HCT116 (cell line): ENCODE measurements around the gene TSPAN5. TPM values are rescaled to one million over a fixed set of nuclear protein-coding genes. Genes with fewer than 3 reads are reported as not detected.

Source experiments
- ATAC-seq: fragments of 200-7000 bp; cut with Tn5 transposase; 2 replicates; pipeline ENCODE4 v1.9.1; 2020; ENCODE audit warnings: mild to moderate bottlenecking, moderate library complexity
- BruUV-seq: library from RNA; stranded (reverse); fragments of 400-500 nt; replicated peaks from 2 replicates; lab custom pipeline; 2021; lab: Mats Ljungman, UMichigan
- CTCF ChIA-PET: fragments of 300-600 bp; sonication (Branson Sonifier 250); formaldehyde crosslinking; loops from one replicate; lab custom pipeline; 2021; ENCODE audit warnings: antibody characterized with exemption; lab: Charles Lee
- POLR2A ChIA-PET: fragments of 300-600, 350-600 bp; sonication (Branson Sonifier 250); formaldehyde crosslinking; loops from one replicate; lab custom pipeline; 2021; ENCODE audit warnings: antibody characterized with exemption; lab: Charles Lee
- RAD21 ChIA-PET, 2 experiments: fragments of 300-600 bp; sonication (Branson Sonifier 250); formaldehyde crosslinking; loops; one replicate each; lab custom pipeline; 2023; ENCODE audit warnings: low total read pairs in 2 of 2; ENCODE audit not compliant: uncharacterized antibody in 2 of 2, unreplicated experiment in 2 of 2, low non-redundant PET in 1 of 2; lab: Charles Lee
- DNase-seq: peaks from one replicate; pipeline ENCODE4 v3.0.0-alpha.2; 2010; ENCODE audit warnings: low read depth, low spot score
- H2AFZ ChIP-seq: fragments of 200-600 bp; shearing (Covaris generic), sonication (generic); 2 replicates; pipeline ENCODE4 v1.6.1; 2017; ENCODE audit warnings: low read depth, mixed run types, mixed read lengths, antibody characterized with exemption, low read length; ENCODE audit not compliant: poor library complexity, severe bottlenecking
- H3K27ac ChIP-seq: 2 replicates; pipeline ENCODE4 v1.5.1; 2012; ENCODE audit warnings: low read depth, low read length
- H3K27me3 ChIP-seq: fragments of 200-600 bp; sonication (generic); 2 replicates; pipeline ENCODE4 v1.6.1; 2016; ENCODE audit warnings: mixed run types, low read length, mixed read lengths; ENCODE audit not compliant: insufficient read depth
- H3K36me3 ChIP-seq, 2 experiments: fragments of 200-500 bp in 1 of 2; fragments of 200-600 bp in 1 of 2; sonication (Bioruptor generic) in 1 of 2; sonication (generic) in 1 of 2; 2 replicates each; pipeline versions ENCODE4 v1.5.1 to v1.6.1; 2014 to 2016; ENCODE audit warnings: low read length in 2 of 2, inconsistent platforms in 1 of 2, mixed read lengths in 1 of 2, mixed run types in 1 of 2; ENCODE audit not compliant: insufficient read depth in 2 of 2, control insufficient read depth in 1 of 2
- H3K4me1 ChIP-seq, 2 experiments: fragments of 200-600 bp in 1 of 2; sonication (generic) in 1 of 2; 2 replicates each; pipeline versions ENCODE4 v1.5.1 to v1.6.1; 2012 to 2017; ENCODE audit warnings: low read length in 2 of 2, inconsistent platforms in 1 of 2, mild to moderate bottlenecking in 1 of 2, mixed read lengths in 1 of 2, mixed run types in 1 of 2, moderate library complexity in 1 of 2; ENCODE audit not compliant: insufficient read depth in 2 of 2, control insufficient read depth in 1 of 2
- H3K4me2 ChIP-seq: fragments of 200-600 bp; sonication (generic); 2 replicates; pipeline ENCODE4 v1.6.1; 2017; ENCODE audit warnings: mixed run types, low read length, mixed read lengths
- H3K4me3 ChIP-seq, 2 experiments: fragments of 200-600 bp in 1 of 2; sonication (generic) in 1 of 2; replicated peaks in 1 of 2; 2 replicates each; pipeline ENCODE4 v1.5.1; 2011 to 2016; ENCODE audit warnings: low read length in 2 of 2, control low read depth in 1 of 2, low read depth in 1 of 2, mild to moderate bottlenecking in 1 of 2, mixed read lengths in 1 of 2, mixed run types in 1 of 2
- H3K79me2 ChIP-seq: fragments of 200-600 bp; sonication (generic); 2 replicates; pipeline ENCODE4 v1.6.1; 2017; ENCODE audit warnings: mild to moderate bottlenecking, mixed run types, low read length, moderate library complexity, mixed read lengths; ENCODE audit not compliant: insufficient read depth
- H3K9ac ChIP-seq: fragments of 200-600 bp; sonication (generic); 2 replicates; pipeline ENCODE4 v1.6.1; 2016; ENCODE audit warnings: low read length, mixed read lengths
- H3K9me2 ChIP-seq: fragments of 200-600 bp; sonication (generic), shearing (Covaris generic); 2 replicates; pipeline ENCODE4 v1.6.1; 2017; ENCODE audit warnings: mixed run types, mild to moderate bottlenecking, moderate library complexity; ENCODE audit not compliant: insufficient read depth
- H3K9me3 ChIP-seq, 2 experiments: fragments of 200-500 bp in 1 of 2; fragments of 200-600 bp in 1 of 2; sonication (Bioruptor generic) in 1 of 2; sonication (generic) in 1 of 2; 2 replicates each; pipeline ENCODE4 v1.6.1; 2014 to 2017; ENCODE audit warnings: low read length in 2 of 2, mixed read lengths in 2 of 2, inconsistent platforms in 1 of 2, low read depth in 1 of 2, mild to moderate bottlenecking in 1 of 2, mixed run types in 1 of 2, moderate library complexity in 1 of 2; ENCODE audit not compliant: control insufficient read depth in 1 of 2, insufficient read depth in 1 of 2
- H4K20me1 ChIP-seq: fragments of 200-600 bp; sonication (generic), shearing (Covaris generic); 2 replicates; pipeline ENCODE4 v1.6.1; 2017; ENCODE audit warnings: mixed run types, mild to moderate bottlenecking, moderate library complexity; ENCODE audit not compliant: insufficient read depth
- CBX3 ChIP-seq: IDR thresholded peaks from 2 replicates; pipeline ENCODE4 v1.6.1; 2012; ENCODE audit warnings: low read depth
- CEBPB ChIP-seq: IDR thresholded peaks from 2 replicates; pipeline ENCODE4 v1.6.1; 2012; ENCODE audit warnings: low read depth
- ELF1 ChIP-seq: IDR thresholded peaks from 2 replicates; pipeline ENCODE4 v1.6.1; 2012; ENCODE audit warnings: low read depth, borderline replicate concordance
- FOSL1 ChIP-seq: IDR thresholded peaks from 2 replicates; pipeline ENCODE4 v1.6.1; 2012; ENCODE audit warnings: low read depth
- RAD21 ChIP-seq: IDR thresholded peaks from 2 replicates; pipeline ENCODE4 v1.6.1; 2012; ENCODE audit warnings: low read depth, mild to moderate bottlenecking
- intact Hi-C: fragments of 100-400 bp; cut with micrococcal nuclease; formaldehyde crosslinking; loops from 2 replicates; pipeline ENCODE4 v1.10.0; 2022
- total RNA-seq: library from RNA; stranded (reverse); gene quantifications from one replicate; pipeline ENCODE4 v1.2.1, GENCODE V29; 2021; ENCODE audit not compliant: unreplicated experiment
- TF ChIP-seq, protein P1 (sequence below), 3 experiments: fragments of 200-600 bp in 1 of 3; sonication (generic) in 1 of 3; IDR thresholded peaks in 2 of 3; conservative IDR thresholded peaks in 1 of 3; 2 replicates each; pipeline ENCODE4 v1.5.1; 2012 to 2017; ENCODE audit warnings: low read depth in 2 of 3, low read length in 2 of 3, antibody characterized with exemption in 1 of 3, borderline replicate concordance in 1 of 3, control low read depth in 1 of 3, mild to moderate bottlenecking in 1 of 3, mixed read lengths in 1 of 3, mixed run types in 1 of 3, moderate library complexity in 1 of 3; ENCODE audit not compliant: insufficient read depth in 1 of 3
- TF ChIP-seq, protein P2 (sequence below): IDR thresholded peaks from 2 replicates; pipeline ENCODE4 v1.6.1; 2011; ENCODE audit warnings: mild to moderate bottlenecking, low read length, moderate library complexity; ENCODE audit not compliant: insufficient replicate concordance; ENCODE audit errors: extremely low read depth

Gene TSPAN5
- total RNA-seq, 1 experiment from 2014 or later, result 56.8 TPM

- TF ChIP-seq, protein P1, sequence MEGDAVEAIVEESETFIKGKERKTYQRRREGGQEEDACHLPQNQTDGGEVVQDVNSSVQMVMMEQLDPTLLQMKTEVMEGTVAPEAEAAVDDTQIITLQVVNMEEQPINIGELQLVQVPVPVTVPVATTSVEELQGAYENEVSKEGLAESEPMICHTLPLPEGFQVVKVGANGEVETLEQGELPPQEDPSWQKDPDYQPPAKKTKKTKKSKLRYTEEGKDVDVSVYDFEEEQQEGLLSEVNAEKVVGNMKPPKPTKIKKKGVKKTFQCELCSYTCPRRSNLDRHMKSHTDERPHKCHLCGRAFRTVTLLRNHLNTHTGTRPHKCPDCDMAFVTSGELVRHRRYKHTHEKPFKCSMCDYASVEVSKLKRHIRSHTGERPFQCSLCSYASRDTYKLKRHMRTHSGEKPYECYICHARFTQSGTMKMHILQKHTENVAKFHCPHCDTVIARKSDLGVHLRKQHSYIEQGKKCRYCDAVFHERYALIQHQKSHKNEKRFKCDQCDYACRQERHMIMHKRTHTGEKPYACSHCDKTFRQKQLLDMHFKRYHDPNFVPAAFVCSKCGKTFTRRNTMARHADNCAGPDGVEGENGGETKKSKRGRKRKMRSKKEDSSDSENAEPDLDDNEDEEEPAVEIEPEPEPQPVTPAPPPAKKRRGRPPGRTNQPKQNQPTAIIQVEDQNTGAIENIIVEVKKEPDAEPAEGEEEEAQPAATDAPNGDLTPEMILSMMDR (IDR thresholded peaks at IDR 0.05 in 2 of 3, conservative IDR thresholded peaks at IDR 0.05 in 1 of 3; ENCODE audit: borderline replicate concordance in 1 of 3, insufficient read depth in 1 of 3, low read depth in 2 of 3, low read length in 2 of 3), result no peak
- TF ChIP-seq CEBPB, result no peak
- TF ChIP-seq, all 23 proteins: peak for 0
Observed at GRCh38 chr4:98502031-98502430, 156.4 kb downstream of the TSPAN5 start (continued).

DNA sequence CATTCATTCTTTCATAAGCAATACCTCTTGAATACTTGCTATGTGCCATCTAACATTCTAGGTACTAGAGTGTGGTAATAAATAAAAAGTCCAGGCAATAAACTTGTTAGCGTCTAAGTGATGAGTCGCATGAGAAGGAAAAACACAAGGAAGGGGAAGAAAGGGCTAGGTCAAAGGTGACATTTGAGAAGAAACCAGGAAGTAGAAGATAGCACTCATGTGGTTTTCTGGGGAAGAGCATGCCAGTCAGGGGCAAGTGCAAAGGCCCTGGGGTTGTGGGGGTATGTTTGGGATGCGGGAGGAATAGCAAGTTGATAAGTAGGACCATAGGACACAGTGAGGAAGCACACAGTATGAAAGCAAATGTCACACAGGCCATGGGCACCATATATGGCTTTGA lies 157.0 kb downstream of the TSPAN5 start:
- Histone ChIP-seq H3K4me3 (no peak overlapping the region), H4K20me1 (no peaks in the 10 kb centered on the region), H3K9me3 (no peaks in the 10 kb centered on the region), H3K4me1 (peaks cover 11 to 26% of the 10 kb centered on the region in 2 experiments; a peak in 3 of 4 replicates), H3K9me2 (no peaks in the 10 kb centered on the region), H3K36me3 (peaks cover 0 to 9% of the 10 kb centered on the region in 2 experiments; a peak in 1 of 4 replicates), H3K9ac (no peak overlapping the region)
- BruUV-seq, result no TSS peak
- intact Hi-C loops, result no loop called here
- DNase-seq, result peak; percentile 22
- TF ChIP-seq RAD21 (no peak), ELF1 (0 out of 2 replicates have a peak, but pooled peaks have one; percentile 28), FOSL1 (peak; percentile 7; the same call in 1 of the 2 replicates), CBX3 (0 out of 2 replicates have a peak, but pooled peaks have one; percentile 33)
- TF ChIP-seq, protein P2, sequence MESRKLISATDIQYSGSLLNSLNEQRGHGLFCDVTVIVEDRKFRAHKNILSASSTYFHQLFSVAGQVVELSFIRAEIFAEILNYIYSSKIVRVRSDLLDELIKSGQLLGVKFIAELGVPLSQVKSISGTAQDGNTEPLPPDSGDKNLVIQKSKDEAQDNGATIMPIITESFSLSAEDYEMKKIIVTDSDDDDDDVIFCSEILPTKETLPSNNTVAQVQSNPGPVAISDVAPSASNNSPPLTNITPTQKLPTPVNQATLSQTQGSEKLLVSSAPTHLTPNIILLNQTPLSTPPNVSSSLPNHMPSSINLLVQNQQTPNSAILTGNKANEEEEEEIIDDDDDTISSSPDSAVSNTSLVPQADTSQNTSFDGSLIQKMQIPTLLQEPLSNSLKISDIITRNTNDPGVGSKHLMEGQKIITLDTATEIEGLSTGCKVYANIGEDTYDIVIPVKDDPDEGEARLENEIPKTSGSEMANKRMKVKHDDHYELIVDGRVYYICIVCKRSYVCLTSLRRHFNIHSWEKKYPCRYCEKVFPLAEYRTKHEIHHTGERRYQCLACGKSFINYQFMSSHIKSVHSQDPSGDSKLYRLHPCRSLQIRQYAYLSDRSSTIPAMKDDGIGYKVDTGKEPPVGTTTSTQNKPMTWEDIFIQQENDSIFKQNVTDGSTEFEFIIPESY, result no peak
- TF ChIP-seq, protein P1 (IDR thresholded peaks at IDR 0.05 in 2 of 3, conservative IDR thresholded peaks at IDR 0.05 in 1 of 3; ENCODE audit: borderline replicate concordance in 1 of 3, insufficient read depth in 1 of 3, low read depth in 2 of 3, low read length in 2 of 3), result no peak
- TF ChIP-seq, all 23 proteins: peak for 3
- Histone ChIP-seq H3K79me2 (peaks cover 28% of the 10 kb centered on the region; the same call in 1 of the 2 replicates), H3K27me3 (no peaks in the 10 kb centered on the region), H3K27ac (no peak overlapping the region), H3K4me2 (peak overlapping the region; percentile 29), H2AFZ (no peak overlapping the region)
- ATAC-seq, result peak; percentile 62
- ChIA-PET POLR2A (no interaction called here), CTCF (no interaction called here), RAD21 (no interaction called here)
